ENCODE measurements around the gene TMEM120B.

DNA sequence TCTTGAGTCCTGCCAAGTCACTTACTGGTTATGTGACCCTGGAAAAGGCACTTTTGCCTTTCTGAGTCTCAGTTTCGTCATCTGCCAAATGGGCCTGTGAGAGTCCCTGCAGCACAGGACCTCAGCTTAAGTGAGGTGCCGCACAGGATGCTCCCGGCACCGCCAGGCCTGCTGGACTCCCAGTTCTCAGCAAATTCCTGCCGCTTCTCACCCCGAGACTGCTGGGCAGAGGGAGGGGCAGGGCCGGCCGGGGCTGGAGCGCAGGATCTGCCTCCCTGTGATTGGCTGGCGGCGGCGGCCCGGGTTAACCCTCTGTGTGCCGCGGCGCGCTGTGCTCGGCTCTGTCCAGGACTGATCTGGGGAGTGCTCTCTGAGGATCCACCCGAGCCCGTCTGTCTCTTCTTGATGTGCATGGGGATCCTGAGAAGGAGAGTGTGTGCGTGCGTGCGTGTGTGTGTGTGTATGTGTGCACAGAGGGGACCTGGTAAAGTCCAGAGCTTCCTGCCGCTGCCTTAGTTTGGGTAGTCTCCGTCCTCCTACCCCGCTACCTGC lies 99.8 kb downstream of the TMEM120B start:
- TF ChIP-seq ZNF140 (tag by site-specific recombination; IDR thresholded peaks at IDR 0.05) = no peak
- TF ChIP-seq, protein P1, sequence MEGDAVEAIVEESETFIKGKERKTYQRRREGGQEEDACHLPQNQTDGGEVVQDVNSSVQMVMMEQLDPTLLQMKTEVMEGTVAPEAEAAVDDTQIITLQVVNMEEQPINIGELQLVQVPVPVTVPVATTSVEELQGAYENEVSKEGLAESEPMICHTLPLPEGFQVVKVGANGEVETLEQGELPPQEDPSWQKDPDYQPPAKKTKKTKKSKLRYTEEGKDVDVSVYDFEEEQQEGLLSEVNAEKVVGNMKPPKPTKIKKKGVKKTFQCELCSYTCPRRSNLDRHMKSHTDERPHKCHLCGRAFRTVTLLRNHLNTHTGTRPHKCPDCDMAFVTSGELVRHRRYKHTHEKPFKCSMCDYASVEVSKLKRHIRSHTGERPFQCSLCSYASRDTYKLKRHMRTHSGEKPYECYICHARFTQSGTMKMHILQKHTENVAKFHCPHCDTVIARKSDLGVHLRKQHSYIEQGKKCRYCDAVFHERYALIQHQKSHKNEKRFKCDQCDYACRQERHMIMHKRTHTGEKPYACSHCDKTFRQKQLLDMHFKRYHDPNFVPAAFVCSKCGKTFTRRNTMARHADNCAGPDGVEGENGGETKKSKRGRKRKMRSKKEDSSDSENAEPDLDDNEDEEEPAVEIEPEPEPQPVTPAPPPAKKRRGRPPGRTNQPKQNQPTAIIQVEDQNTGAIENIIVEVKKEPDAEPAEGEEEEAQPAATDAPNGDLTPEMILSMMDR (tag by site-specific recombination; IDR thresholded peaks at IDR 0.05) = no peak
- TF ChIP-seq, protein P2, sequence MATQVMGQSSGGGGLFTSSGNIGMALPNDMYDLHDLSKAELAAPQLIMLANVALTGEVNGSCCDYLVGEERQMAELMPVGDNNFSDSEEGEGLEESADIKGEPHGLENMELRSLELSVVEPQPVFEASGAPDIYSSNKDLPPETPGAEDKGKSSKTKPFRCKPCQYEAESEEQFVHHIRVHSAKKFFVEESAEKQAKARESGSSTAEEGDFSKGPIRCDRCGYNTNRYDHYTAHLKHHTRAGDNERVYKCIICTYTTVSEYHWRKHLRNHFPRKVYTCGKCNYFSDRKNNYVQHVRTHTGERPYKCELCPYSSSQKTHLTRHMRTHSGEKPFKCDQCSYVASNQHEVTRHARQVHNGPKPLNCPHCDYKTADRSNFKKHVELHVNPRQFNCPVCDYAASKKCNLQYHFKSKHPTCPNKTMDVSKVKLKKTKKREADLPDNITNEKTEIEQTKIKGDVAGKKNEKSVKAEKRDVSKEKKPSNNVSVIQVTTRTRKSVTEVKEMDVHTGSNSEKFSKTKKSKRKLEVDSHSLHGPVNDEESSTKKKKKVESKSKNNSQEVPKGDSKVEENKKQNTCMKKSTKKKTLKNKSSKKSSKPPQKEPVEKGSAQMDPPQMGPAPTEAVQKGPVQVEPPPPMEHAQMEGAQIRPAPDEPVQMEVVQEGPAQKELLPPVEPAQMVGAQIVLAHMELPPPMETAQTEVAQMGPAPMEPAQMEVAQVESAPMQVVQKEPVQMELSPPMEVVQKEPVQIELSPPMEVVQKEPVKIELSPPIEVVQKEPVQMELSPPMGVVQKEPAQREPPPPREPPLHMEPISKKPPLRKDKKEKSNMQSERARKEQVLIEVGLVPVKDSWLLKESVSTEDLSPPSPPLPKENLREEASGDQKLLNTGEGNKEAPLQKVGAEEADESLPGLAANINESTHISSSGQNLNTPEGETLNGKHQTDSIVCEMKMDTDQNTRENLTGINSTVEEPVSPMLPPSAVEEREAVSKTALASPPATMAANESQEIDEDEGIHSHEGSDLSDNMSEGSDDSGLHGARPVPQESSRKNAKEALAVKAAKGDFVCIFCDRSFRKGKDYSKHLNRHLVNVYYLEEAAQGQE (tag by site-specific recombination; IDR thresholded peaks at IDR 0.05) = no peak
- no peak for TF ChIP-seq ZNF510 (tag by site-specific recombination; IDR thresholded peaks at IDR 0.05; ENCODE audit: insufficient replicate concordance)
- TF ChIP-seq, protein P3, sequence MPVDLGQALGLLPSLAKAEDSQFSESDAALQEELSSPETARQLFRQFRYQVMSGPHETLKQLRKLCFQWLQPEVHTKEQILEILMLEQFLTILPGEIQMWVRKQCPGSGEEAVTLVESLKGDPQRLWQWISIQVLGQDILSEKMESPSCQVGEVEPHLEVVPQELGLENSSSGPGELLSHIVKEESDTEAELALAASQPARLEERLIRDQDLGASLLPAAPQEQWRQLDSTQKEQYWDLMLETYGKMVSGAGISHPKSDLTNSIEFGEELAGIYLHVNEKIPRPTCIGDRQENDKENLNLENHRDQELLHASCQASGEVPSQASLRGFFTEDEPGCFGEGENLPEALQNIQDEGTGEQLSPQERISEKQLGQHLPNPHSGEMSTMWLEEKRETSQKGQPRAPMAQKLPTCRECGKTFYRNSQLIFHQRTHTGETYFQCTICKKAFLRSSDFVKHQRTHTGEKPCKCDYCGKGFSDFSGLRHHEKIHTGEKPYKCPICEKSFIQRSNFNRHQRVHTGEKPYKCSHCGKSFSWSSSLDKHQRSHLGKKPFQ (tag by site-specific recombination; IDR thresholded peaks at IDR 0.05) = no peak
- TF ChIP-seq ZNF549 (tag by site-specific recombination; IDR thresholded peaks at IDR 0.05) = no peak
- TF ChIP-seq ZNF24 (tag by site-specific recombination; IDR thresholded peaks at IDR 0.05) = peak; percentile 89
- TF ChIP-seq ZNF626 (tag by site-specific recombination; IDR thresholded peaks at IDR 0.05) = no peak
- no peak for TF ChIP-seq YY1 (tag by site-specific recombination; IDR thresholded peaks at IDR 0.05)

Measured in HEK293 (cell line).